ENCODE results near the gene SERPINA7.

GRCh38 chrX:106038625-106039024 lies at the start of gene SERPINA7:
- TF ChIP-seq, protein P1, sequence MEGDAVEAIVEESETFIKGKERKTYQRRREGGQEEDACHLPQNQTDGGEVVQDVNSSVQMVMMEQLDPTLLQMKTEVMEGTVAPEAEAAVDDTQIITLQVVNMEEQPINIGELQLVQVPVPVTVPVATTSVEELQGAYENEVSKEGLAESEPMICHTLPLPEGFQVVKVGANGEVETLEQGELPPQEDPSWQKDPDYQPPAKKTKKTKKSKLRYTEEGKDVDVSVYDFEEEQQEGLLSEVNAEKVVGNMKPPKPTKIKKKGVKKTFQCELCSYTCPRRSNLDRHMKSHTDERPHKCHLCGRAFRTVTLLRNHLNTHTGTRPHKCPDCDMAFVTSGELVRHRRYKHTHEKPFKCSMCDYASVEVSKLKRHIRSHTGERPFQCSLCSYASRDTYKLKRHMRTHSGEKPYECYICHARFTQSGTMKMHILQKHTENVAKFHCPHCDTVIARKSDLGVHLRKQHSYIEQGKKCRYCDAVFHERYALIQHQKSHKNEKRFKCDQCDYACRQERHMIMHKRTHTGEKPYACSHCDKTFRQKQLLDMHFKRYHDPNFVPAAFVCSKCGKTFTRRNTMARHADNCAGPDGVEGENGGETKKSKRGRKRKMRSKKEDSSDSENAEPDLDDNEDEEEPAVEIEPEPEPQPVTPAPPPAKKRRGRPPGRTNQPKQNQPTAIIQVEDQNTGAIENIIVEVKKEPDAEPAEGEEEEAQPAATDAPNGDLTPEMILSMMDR (IDR thresholded peaks at IDR 0.05; ENCODE audit: poor library complexity, severe bottlenecking) = no peak
- TF ChIP-seq POLR2AphosphoS5 (IDR thresholded peaks at IDR 0.05) = no peak
- TF ChIP-seq EZH2 (IDR thresholded peaks at IDR 0.05; ENCODE audit: borderline replicate concordance, insufficient read depth, low read length, poor library complexity, severe bottlenecking) = no peak
- TF ChIP-seq EP300 (conservative IDR thresholded peaks at IDR 0.05; ENCODE audit: poor library complexity, severe bottlenecking) = no peak
- TF ChIP-seq SMC3 (conservative IDR thresholded peaks at IDR 0.05; ENCODE audit: poor library complexity) = no peak
- TF ChIP-seq TAF1 (IDR thresholded peaks at IDR 0.05; ENCODE audit: low read depth) = no peak

Data from neural cell (in vitro differentiated cells).